ENCODE data around the gene FES. TPM values are rescaled to one million over a fixed set of nuclear protein-coding genes. Genes with fewer than 3 reads are reported as not detected.

The FES gene
- total RNA-seq, 2 donors from 2014 or later = 5.1 to 10.0 TPM

DNA sequence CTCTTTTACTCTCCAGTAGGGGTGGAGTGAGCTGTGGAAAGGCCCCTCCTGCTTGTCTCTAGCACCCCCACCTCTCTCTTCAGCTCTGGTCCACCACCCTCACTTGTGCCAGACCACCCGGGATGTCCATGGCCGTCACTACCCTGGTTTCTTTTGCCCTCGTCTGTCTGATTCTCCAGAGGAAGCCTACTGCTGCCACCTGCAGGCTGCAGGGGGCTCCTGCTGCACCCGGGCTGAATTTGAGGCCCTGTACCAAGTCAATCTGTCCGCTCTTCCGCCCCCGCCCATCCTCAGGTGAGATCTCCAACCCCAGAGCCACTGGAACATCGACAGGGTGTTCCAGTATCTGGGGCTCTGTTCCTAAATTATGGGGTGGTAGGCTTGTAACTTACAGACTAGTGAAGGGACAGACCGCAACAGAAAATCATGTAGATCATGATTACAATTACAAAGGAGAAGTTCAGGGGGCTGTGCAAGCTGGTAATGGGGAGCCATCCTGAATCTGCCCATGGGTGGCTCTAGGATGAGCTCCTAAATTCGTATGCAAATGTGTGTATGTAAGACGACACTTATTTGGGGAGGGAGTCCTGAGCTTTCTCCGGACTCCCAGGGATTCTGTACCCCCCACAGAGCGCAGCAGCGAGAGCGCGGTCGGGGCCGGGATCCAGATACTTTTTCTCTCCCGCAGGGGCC is 50.1 kb downstream of the FES start:
- intact Hi-C loops (cut with DNase I, micrococcal nuclease) = no loop called here
- ATAC-seq (peak; percentile 44), DNase-seq (peak; percentile 90 to 94)

DNA sequence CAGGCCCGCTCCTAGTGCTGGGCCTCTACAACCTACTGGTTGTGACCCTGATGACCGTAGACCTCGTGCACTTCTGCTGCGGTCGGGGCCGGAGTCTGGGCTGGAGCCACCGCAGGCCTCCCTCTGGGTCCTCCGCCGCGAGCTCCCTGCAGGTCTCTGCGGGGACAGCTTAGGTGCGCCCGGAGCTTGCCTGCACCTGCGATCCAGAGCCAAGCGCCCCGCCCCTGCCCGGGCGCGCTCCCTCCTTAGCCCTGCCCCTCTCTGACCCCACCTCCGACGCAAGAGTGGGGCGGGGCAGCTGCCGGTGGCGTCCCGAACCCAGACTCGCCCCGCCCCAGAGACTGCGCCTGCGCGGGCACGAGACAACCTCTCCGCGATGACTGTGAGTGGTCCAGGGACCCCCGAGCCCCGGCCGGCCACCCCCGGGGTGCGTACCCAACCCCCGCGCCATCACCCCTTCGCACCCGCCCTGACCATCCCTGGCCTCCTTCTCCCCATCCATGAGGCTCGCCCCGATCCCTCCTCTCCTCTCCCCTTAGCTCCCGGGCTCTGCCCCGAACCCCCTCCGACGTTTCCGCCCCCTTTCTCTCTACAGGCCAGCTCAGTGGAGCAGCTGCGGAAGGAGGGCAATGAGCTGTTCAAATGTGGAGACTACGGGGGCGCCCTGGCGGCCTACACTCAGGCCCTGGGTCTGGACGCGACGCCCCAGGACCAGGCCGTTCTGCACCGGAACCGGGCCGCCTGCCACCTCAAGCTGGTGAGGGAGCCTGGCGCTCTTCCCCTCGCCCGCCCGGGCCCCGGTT is 50.8 kb downstream of the FES start, which contains the start of gene UNC45A:
UNC45A (plus strand) TSS at position 337 of the 803 bp plus-strand sequence; CDS start at position 377, 40 bp downstream.
- DNase-seq (peak; percentile 95 to 98), ATAC-seq (peak; percentile 75)
- intact Hi-C loops (cut with DNase I, micrococcal nuclease) = no loop called here

DNA sequence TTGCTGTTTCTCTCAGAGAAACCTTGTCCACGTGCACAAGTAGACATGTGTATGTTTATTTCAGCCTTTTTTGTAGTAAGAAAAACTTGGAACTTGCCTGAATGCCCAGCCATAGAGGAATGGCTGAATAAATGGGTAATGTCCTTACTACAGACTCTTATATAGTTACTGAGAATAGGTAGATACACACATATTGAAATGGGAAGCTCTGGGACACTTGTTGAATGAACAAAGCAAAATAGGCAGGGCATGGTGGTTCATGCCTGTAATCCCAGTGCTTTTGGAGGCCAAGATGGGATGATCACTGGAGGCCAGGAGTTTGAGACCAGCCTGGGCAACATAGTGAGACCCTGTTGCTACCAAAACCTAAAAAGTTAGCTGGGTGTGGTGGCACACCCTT is 52.5 kb downstream of the FES start:
- DNase-seq (no peak), ATAC-seq (no peak)
- intact Hi-C loops (cut with DNase I, micrococcal nuclease) = no loop called here

DNA sequence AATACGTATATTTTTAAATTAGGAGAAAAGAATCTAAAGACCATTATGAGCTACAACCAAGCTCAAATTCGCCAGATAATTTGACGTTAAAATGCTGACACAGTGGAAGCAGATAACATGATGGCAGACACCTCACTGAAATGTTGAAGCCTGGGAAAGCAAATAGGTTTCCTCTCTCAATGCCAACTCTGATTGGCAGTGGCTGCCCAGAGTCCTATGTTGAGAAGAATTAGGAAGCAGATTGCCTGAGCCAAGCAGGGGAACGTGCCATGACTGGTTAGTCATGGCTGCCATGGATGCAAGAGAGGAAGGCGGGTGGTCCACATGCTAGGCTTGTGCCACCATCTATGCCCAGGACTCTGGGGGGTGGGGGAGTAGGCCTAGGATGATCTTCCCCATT is 54.0 kb downstream of the FES start:
- intact Hi-C loops (cut with DNase I, micrococcal nuclease) = no loop called here

DNA sequence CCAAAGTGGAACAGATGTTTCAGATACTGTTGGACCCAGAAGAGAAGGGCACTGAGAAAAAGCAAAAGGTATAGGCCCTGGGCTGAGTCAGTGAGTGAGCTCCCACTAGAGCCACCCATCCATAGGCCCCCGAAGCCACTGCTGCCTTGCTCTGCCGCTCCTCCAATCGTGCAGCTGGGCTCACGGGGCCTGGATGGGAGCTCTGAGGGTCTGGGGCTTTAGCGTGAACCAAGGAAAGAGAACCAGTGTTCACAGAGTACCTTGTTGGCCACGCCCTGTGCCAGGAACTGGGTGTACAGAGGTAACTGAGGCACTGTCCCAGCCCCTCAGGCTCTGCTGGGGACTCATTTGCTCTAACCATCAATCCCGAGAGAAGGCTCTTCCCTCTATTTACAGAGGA is 55.5 kb downstream of the FES start:
- intact Hi-C loops (cut with DNase I, micrococcal nuclease) = no loop called here
- DNase-seq (no peak), ATAC-seq (no peak)

More for the DNA sequence above, 54.0 kb downstream of the FES start:
- DNase-seq (no peak), ATAC-seq (no peak)

DNA sequence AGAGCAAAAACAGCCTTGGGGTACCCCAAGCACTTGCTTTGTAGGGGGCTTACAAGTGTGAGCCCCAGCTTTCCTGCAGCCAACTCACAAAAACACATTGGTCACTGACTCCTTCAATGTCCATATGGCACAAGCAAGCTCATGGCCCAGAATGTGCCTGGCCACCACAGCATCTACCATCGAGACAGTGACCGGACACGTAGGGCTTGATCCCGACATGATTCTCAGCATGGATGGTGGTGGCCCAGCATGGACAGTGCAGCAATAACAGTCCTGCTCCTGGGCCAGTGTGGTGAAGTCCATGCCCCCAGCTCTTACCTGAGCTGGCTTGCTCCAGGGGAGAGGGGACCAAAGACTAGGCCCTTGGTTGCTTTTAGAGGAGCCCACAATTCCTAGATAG is 56.7 kb downstream of the FES start:
- ATAC-seq = no peak
- intact Hi-C loops (cut with DNase I, micrococcal nuclease) = no loop called here
- no peak for DNase-seq

DNA sequence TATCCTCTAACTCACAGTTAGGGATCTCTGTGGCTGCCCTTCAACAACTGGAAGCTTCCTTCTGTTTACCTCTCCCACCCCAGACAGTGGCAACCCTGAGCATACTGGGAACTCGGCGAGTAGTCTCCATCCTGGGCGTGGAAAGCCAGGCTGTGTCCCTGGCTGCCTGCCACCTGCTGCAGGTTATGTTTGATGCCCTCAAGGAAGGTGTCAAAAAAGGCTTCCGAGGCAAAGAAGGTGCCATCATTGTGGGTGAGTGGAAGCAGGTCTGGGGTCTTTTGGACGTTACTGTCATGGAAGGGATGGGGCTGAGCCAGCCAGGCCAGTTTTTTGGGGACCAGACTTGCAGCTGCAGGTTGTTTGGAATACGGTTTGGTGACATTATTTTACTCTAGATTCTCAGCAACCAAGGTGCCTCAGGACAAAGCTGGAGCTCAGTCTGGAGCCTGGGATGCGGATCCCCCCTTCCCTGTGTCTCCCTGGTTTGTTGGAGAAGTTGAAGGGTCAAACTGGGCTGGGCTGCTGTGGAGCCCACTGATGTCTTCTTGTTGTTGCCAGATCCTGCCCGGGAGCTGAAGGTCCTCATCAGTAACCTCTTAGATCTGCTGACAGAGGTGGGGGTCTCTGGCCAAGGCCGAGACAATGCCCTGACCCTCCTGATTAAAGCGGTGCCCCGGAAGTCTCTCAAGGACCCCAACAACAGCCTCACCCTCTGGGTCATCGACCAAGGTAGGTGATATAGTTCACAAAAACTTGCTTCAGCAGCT is 58.2 kb downstream of the FES start:
- ATAC-seq = no peak
- intact Hi-C loops (cut with DNase I, micrococcal nuclease) = no loop called here
- no peak for DNase-seq

DNA sequence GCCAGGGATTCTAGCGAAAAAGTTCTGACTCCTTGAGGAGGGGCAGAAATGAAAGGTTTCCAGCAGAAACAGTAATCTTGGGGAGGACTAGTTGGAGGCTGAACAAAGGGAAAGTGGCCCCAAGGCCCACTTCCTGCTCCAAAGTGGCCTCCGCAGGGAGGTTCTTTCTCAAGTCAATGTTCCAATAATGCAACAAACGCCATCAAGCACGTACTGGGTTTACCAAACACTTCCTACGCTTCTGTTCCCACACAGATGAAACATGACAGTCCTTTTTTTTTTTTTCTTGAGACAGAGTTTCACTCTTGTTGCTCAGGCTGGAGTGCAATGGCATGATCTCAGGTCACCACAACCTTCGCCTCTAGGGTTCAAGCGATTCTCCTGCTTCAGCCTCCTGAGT is 60.8 kb downstream of the FES start:
- intact Hi-C loops (cut with DNase I, micrococcal nuclease) = no loop called here
- DNase-seq (no peak), ATAC-seq (no peak)

Other genes starting within 250 kb of the FES start
- 1 to 10 TPM; 3.3 to 3.6 TPM for gene BLM, start 167.2 kb upstream of the FES start, total RNA-seq
- gene FURIN, start 15.9 kb upstream of the FES start, total RNA-seq = 100 to 1,000 TPM in 1 of 2 donors, 10 to 100 TPM in 1; 74.0 to 101 TPM
- gene MAN2A2, start 18.8 kb downstream of the FES start, total RNA-seq = 10 to 100 TPM; 48.4 to 63.7 TPM
- 10 to 100 TPM; 17.3 to 17.5 TPM for gene HDDC3, start 48.0 kb downstream of the FES start, total RNA-seq
- 10 to 100 TPM; 53.0 to 58.1 TPM for gene UNC45A, start 50.8 kb downstream of the FES start, total RNA-seq
- 10 to 100 TPM; 15.3 to 17.1 TPM for gene RCCD1, start 70.4 kb downstream of the FES start, total RNA-seq
- 10 to 100 TPM; 13.8 to 31.7 TPM for gene PRC1, start 110.0 kb downstream of the FES start, total RNA-seq
- 10 to 100 TPM; 15.1 to 16.9 TPM for gene VPS33B, start 138.1 kb downstream of the FES start, total RNA-seq
- under 1 TPM; 0.40 to 0.61 TPM for gene SV2B, start 215.8 kb downstream of the FES start, total RNA-seq